Glomerular visceral epithelial cell (primary cell): ENCODE results near the gene DIPK1B.
"Not testable (repeated sequence)": the region's sequence is repeated elsewhere in the genome, so short reads cannot be mapped to it uniquely, and the experiment has no call there.

Experiments used
- DNase-seq: peaks from one replicate; pipeline ENCODE4 v3.0.0-alpha.2; 2016; ENCODE audit errors: extremely low spot score

Gene DIPK1B

GRCh38 chr9:136754059-136754572 lies 41.7 kb downstream of the DIPK1B start:
- DNase-seq: no peak

DNA sequence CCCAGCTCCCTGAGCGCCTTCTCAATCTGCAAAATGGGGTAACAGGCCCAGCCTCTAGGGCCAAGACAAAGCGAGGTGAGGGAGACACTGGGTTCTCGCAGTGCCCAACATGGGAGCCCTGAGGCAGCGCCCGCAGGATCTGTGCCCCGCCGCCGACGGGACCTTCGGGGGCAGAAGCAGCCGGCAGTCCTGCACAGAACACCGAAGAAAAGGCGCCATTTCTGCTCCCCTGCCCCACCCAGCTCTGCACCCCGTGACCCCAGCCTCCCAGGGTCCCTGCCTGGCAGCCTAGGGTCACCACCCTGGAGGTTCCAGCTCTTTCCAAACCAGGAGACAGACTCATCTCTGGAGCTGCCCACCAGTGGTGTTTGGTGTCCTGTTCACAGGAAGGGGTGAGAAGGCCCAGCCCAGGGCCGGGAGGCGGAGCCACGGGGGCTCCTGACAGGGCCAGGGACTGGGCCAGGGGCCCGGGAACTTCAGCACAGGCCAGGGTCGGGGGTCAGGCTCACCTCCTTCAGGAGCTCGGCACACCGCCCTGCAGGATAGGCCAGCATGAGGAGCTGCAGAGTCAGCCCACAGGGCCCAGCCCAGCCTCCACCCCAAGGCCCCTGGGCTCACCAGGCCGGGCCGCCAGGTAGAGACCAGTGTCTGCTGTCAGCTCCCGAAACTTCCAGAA lies 42.4 kb downstream of the DIPK1B start:
- DNase-seq: no peak

DNA sequence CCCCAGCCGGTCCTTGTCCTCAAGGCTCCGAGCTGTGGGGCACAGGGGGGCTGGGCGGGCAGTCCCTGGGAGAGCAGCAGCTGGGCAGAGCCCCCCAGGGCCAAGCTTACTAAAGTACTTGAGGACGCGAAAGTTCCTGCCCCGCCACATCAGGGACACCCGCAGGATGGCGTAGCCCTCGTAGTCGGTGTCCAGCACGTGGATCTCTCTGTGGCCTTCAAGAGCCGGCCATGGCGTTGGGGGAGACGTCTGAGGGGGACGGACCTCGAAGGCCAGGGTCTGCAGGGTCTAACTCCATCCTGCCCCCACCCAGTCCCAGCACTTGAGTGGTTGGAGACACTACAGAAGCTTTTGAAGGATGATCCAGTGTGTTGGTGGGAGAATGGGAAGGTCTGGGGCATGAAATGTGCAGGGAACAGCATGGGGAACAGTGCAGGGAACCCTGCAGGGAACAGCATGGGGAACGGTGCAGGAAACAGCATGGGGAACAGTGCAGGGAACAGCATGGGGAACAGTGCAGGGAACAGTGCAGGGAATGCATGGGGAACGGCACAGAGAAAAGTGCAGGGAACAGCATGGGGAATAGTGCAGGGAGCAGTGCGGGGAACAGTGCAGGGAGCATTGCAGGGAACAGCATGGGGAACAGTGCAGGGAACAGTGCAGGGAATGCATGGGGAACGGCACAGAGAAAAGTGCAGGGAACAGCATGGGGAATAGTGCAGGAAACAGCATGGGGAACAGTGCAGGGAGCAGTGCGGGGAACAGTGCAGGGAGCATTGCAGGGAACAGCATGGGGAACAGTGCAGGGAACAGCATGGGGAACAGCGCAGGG lies 43.1 kb downstream of the DIPK1B start:
- DNase-seq: not testable (repeated sequence)

DNA sequence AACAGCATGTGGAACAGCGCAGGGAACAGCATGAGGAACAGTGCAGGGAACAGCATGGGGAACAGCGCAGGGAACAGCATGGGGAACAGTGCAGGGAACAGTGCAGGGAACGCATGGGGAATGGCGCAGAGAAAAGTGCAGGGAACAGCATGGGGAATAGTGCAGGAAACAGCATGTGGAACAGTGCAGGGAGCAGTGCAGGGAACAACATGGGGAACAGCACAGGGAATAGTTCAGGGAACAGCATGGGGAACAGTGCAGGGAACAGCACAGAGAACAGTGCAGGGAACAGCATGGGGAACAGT lies 43.7 kb downstream of the DIPK1B start:
- DNase-seq: no peak

DNA sequence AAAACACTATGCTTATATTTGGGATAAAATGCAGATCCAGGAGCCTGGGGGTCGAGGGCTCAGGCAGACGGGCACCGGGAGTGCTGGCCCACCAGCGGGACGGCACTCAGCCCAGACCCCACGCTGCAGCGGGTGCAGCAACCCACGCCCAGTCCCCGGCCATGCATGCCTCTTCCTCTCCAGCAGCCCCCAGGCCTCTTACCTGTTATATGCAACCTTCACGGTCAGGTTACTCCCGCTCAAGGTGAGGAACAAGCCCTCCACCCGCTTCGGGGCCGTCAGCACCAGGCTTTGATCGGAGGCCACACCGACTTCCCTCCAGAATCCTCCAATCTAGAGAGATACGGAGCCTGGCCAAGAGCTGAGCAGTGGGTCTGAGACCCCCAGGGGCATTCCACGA lies 44.5 kb downstream of the DIPK1B start:
- no peak for DNase-seq

DNA sequence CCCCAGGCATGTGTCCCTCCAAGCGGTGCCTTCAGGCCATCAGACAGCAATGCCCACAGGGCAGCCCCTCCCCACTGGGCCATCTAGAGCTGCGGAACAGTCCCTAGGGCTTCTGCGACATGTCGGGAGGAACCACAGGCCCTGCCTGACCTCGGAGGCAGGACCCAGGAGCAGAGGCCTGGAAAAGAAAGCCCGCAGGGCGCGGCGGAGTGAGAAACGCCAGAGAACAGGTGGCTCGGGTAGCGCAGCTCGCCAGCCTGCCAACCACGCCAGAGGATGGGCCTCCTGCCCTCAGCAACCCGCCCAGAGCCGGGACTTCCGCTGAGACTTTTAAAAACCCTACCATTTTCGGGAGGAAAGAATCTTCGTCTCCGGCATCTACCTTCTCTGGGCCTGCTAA lies 45.0 kb downstream of the DIPK1B start:
- no peak for DNase-seq

DNA sequence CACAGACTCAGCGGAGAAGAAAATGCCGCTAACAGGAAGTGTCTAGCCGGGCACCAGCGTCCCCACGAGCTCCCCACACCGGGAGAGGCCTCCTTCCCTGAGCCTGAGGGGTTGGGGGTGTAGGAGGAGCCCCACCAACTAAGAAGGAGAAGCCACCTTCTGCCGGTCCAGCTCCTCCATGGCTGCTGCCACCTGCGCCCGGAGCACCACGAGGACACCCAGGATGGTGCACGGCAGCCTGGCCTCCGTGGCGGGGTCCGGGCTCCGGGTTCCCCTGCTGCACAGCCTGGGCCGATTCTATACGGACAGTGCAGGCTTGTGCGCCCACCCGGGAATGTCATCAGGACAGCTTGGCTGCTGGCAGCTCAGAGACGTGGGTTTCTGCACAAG lies 45.4 kb downstream of the DIPK1B start:
- no peak for DNase-seq

DNA sequence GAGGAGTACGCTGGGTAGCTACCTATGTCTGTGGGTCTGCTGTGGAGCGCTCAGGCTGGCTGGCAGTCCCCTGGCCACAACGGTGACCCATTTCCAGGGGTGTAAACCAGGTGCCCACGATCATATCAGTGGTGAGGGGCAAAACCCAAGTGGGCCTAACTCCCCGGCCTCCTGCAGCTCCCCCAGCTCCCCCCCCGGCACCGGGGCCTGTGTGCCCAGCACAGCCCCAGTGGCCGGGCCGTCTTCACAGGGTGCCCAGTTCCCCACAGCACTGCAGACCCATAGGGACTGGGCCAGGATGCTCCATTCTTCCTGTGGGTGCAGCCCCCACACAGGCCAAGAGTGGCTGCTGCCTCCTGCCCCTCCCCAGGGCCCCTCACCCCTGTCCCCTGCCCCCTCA lies 46.6 kb downstream of the DIPK1B start:
- DNase-seq: no peak

GRCh38 chr9:136759436-136760325 lies 47.3 kb downstream of the DIPK1B start:
- DNase-seq: no peak

- DNase-seq: no peak
These were observed 48.1 kb downstream of the DIPK1B start for GRCh38 chr9:136760424-136760823.

DNA sequence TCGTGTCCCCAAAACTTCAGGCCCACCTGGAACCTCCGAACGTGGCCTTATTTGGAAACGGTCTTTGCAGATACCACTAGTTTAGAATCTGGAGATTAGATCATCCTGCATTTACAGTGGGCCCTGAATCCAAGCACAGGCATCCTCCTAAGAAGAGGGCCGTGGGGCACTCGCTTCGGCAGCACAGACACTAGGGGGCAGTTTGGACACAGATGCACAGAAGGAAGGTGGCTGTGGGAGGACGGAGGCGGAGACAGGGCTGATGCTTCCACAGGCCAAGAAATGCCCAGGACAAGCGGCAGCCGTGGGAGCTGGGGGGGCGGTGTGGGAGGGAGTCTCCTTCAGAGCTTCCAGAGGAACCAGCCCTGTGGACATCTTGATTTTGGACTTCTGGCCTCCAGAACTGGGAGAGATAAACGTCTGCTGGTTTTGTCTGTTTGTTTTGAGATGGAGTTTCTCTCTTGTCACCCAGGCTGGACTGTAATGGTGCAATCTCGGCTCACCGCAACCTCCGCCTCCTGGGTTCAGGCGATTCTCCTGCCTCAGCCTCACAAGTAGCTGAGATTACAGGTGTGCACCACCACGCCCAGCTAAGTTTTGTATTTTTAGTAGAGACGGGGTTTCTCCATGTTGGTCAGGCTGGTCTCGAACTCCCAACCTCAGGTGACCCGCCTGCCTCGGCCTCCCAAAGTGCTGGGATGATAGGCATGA lies 48.6 kb downstream of the DIPK1B start:
- DNase-seq: peak; percentile 63

DNA sequence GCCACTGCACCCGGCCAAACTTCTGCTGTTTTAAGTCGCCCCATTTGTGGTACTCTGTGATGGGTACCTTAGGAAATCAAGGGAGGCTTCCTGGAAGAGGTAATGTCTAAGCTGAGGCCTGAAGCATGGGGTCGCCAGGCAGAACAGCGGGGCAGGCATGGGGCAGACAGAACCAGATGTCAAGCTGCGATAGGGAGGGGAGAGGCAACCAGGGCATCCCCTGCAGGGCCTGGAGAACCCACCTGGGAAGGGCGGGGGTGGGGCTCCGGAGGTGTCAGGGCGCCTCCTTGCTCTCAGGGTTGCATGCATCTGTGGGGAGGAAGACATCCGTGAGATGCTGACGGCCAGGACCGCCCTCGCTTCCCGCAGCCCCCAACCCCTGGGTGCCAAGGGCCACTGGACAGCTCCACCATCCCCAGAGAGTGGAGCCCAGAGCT lies 49.2 kb downstream of the DIPK1B start:
- no peak for DNase-seq

DNA sequence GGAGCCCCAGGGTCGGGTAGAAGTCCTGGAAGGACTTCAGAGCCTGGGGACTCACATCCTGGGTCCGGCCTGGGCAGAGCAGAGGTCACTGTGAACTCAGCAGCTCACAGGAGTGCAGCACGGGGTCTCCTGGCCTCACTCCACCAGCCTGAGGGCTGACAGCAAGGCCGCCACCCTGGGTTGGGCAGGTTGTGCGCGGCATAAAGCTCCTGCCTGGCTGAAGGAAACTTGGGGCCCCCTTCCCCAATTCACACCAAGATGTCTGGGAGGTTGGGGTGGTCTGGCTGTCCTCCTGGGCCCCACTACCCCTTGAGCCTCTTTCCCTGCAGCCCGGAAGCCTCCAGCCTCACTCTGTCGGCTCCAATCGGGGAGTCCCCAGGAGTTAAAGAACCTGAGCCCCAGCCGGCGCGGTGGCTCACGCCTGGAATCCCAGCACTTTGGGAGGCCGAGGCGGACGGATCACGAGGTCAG lies 49.9 kb downstream of the DIPK1B start:
- no peak for DNase-seq

DNA sequence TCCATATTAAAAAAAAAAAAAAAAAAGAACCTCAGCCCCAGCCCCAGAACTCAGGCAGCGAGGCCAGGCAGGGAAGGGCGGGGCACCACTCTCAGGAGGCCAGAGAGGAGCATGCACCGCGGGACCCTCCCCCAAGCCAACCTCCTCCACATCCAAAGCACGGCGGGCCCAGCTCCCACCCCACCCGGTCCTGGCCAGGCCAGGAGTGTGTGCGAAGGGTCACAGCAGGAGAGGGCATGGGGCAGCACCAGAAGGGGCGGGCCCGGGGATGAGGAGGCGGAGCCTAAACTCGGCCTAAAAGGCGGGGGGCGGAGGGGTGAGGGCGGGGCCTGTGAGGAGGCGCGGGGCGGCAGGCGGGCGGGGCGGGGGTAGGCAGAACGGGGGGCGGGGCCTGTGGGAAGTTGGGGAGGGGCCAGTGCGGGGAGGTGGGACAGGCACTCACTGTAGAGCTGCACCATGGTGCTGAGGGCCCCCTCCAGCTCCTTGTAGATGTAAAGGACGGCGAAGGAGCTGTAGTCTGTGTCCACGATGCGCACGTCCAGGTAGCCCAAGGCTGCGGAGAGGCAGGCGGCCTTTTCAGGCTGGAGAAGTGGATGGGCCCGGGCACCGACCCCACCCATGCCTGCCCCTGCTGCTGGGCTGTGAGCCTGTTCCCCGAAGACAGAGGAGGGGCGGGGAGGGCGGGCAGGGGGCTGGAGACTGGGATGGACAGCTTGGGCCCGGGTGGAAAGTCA lies 50.7 kb downstream of the DIPK1B start:
- peak; percentile 34 for DNase-seq

DNA sequence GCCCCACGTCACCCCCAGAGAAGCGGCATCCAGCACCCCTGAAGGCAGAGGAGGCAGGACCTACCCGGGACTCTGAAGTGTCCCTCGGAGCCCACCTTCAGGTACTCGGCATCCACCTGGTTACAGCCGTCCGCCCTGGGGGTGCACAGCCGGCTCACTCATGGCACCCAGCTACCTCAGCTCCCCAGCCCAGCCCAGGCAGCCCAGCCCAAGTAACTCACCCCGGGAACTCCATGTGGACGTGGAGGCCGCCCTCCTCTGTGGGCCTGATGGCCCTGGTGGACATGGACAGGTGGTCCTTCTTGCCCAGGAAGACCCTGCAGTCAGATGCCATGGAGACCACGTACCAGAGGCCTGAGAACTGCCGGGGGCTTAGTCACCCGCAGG lies 51.3 kb downstream of the DIPK1B start:
- no peak for DNase-seq

- DNase-seq: no peak
These were observed 52.0 kb downstream of the DIPK1B start, which contains the start of gene LCN15 for GRCh38 chr9:136764301-136764891. TSS of gene LCN15 (minus strand) at chr9:136764518. CDS start at chr9:136764488, 30 bp downstream.

GRCh38 chr9:136765041-136765440 lies 52.7 kb downstream of the DIPK1B start:
- DNase-seq: no peak

- DNase-seq: not testable (repeated sequence)
These were observed 53.5 kb downstream of the DIPK1B start for GRCh38 chr9:136765745-136766409.

GRCh38 chr9:136766410-136767120 lies 54.2 kb downstream of the DIPK1B start:
- peak; percentile 57 for DNase-seq
